HG02884 (cell line): Measurements from ENCODE around the gene COX6A1.
"Not testable (repeated sequence)": the region's sequence is repeated elsewhere in the genome, so short reads cannot be mapped to it uniquely, and the experiment has no call there.

Experiments
- ATAC-seq: cut with Tn5 transposase; IDR thresholded peaks from one replicate; pipeline ENCODE4 v1.9.1; 2021; ENCODE audit warnings: mild to moderate bottlenecking, moderate library complexity; ENCODE audit not compliant: unreplicated experiment

Gene COX6A1

DNA sequence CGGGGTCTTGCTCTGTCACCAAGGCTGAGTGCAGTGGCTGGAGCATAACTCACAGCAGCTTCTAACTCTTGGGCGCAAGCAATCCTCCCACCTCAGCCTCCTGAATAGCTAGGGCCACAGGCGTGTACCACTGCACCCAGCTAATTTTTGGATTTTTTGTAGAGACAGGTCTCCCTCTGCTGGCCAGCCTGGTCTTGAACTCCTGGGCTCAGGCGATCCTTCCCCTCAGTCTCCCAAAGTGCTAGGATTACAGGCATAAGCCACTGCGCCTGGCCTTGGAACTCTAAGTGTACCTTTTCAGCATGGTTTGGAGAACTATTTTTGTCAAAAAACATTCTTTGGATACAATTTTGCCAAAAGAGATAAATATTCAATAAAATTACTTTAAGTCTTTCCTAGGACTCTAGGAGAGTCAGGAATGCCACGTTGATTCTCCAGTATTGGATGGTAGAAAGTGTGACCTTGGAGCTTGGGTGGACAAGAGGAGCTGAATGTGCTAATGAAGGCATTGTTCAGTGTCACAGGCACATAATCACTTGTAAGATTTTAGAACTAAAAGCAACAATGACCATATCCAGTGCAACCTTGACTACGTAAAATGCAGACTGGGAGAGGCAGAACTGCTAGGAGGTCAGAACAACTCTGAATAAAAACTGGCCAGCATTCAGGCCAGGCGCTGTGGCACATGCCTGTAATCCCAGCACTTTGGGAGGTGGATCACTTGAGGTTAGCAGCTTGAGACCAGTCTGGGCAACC lies 28.8 kb downstream of the COX6A1 start:
- ATAC-seq, result no peak

GRCh38 chr12:120467439-120467838 lies 29.5 kb downstream of the COX6A1 start:
- ATAC-seq, result no peak

DNA sequence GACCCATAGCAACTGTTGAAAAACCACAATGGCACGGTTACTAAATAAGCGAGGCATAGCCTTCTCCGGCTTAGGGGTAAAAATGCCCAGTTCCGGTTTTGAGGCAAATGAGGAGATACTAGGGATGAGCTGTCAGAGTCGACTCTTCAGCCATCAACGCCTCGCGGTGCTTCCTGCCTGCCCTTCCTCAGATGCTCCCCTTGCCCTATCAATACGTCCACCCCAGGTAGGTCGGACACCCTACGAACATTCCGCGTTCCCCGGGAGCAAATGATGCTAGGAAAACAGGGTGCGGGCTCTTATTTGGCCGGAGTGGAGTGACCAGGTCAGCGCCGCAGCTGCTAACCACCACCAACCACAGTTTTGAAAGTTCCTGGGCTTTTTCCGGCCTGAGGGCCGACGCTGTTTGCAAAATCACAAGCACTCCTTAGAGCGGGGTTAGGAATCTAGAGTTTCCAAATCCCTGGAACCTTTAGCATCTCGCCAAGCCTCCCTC lies 30.5 kb downstream of the COX6A1 start:
- no peak for ATAC-seq

DNA sequence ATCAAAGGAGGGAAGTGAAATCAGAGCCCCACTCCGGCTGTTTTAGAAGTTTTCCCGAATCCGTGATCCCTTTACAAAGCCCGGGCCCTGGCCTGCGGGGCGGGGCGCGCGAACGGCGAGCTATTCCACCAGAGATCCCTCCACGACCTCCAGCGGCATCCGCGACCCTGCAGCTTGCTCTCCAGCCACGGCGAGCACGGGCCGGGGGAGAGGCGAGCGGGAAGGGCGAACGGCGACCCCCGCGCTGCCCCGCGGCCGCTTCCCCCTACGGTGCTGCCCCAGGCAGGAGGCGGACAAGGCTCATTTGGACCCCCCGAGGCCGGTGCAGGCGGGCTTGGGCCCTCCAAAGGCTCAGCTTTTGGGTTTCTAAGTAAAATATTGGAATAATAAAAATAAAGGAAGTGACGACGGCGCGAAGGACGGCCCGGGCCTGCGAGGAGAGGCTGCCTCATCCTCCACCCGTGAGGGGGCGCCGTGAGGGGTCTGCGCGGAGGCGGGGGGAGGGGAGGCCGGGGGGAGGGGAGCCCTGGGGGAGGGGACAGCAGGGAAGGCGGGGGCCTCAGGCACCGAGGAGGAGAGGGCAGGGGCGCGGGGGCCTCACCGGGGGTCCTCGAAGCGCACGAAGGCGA lies 31.0 kb downstream of the COX6A1 start:
- ATAC-seq, result peak; percentile 10

GRCh38 chr12:120469450-120470149 lies 31.7 kb downstream of the COX6A1 start, which contains the start of gene SRSF9:
Gene SRSF9, minus strand, starts transcription at chr12:120469748. Its CDS starts 139 bp downstream, at chr12:120469609.
- peak; percentile 86 for ATAC-seq

- peak; percentile 19 for ATAC-seq
Measured at GRCh38 chr12:120470150-120470784, 32.4 kb downstream of the COX6A1 start.

GRCh38 chr12:120472521-120472920 lies 34.6 kb downstream of the COX6A1 start:
- no peak for ATAC-seq

DNA sequence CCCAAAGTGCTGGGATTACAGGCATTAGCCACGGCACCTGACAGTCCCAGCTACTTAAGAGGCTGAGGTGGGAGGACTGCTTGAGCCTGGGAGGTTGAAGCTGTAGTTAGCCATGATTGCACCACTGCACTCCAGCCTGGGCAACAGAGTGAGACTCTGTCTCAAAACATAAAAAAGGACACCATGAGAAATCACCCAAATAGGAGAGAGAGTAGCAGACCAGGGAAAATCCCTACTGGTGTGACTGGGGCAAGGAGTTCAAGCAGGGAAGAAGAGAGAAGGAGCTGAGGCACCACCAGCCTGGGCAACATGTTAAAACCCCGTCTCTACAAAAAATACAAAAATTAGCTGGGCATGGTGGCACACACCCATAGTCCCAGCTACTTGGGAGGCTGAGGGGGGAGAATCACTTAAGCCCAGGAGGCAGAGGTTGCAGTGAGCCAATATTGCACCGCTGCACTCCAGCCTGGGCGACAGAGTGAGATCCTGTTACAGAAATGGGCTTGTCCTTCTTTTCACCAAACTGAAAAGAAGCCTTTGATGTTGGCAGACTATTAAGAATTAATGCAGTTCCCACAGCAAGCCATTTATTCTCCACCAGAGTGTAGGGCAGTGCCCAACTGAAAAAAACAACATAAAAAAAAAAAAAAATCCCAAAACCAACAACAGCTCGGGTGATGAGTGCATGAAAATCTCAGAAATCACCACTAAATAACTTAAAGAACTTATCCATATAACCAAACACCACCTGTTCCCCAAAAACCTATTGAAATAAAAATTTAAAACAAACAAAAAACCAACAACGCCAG lies 36.1 kb downstream of the COX6A1 start:
- no peak for ATAC-seq

DNA sequence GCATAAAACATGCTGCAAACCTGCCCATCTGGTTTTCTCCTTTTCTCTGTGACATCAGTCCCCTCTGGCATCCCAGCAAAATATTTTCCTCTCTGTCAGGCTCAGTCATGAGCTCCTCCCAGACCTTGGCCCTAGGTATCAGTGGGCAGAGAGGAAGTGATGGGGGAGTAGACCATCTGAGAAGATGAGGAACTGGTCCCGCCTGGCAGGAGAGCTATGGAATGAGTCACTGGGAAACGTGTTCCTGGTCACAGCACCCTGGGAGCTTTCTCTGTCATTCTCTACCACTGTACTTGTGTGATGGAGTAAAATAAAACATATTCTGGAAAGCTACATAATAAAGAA lies 36.7 kb downstream of the COX6A1 start:
- ATAC-seq, result no peak

DNA sequence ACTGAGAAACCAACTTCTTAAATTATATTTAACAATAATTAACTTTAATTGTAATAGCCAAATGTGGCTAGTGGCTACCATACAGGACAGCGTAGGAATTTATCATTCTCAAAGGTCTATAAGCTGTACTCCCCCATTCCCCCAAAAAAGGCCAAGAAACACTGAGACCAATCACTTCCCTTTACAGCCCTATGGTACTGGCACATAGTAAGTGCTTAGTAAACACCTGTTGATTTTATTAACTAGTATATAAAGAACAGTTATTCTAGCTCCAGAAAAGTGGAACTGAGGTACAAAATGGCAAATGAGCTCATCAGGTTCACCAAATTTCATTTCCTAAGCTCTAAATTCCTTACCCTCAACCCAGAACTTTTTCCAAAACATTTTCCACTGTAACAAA lies 37.7 kb downstream of the COX6A1 start:
- ATAC-seq, result no peak

DNA sequence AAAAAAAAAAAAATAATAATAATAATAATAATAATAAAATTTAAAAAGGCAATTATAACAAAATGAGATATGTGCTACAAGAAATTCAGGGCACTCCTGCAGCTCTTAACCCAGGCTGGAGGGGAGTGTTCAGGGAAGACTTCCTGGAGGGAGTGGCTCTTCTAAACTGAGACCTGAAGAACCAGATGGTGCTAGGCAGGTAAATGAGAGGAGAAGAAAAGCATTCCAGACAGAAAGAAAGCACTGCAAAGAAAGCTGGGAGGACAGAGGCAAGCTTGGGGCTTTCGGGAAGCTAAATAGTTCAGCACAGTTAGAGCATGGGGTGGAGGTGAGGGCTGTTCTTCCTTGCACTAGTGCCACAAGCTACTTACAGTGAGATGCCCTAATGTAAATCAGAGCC lies 41.5 kb downstream of the COX6A1 start:
- ATAC-seq, result no peak

GRCh38 chr12:120480211-120480610 lies 42.3 kb downstream of the COX6A1 start:
- ATAC-seq, result no peak

GRCh38 chr12:120481022-120481767 lies 43.3 kb downstream of the COX6A1 start:
- ATAC-seq, result no peak

- no peak for ATAC-seq
Measured at GRCh38 chr12:120483621-120484020, 45.7 kb downstream of the COX6A1 start.

DNA sequence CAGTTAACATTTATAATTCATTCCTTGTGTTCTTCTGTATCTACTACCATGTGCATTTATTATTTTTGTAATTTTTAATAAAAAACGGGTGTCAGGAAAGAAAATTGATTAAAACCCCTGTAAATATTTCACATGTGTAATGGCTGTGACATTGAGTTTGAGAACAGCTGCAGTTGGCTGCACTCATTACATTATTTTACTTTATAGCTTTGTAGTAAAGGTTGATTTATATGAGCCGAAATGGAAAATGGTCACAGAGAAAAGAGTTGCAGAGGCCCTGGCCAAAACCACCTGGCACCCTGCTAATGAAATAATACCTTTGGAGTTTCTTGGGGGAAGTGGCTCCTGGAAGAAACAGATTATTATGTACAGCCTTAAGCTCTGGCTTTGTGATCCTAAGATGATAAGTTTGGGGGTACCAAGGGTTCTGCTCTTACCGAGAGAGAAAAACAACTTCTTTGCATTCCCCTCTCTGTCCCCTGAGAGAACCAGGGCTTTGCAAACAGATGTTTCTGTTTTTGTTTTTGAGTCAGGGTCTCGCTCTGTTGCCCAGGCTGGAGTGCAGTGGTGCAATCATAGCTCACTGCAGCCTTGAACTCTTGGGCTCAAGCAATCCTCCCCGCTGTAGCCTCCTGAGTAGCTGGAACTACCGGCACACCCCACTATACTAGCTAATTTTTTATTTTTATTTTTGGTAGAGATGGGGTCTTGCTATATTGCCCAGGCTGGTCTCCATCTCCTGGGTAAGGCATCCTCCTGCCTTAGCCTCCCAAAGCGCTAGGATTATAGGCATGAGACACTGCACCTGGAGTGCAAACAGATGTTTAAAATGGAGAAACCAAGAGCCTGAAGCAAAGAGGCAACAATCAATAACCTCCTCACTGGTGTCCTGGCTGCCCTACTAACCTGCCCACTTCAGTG lies 48.3 kb downstream of the COX6A1 start:
- no peak for ATAC-seq

DNA sequence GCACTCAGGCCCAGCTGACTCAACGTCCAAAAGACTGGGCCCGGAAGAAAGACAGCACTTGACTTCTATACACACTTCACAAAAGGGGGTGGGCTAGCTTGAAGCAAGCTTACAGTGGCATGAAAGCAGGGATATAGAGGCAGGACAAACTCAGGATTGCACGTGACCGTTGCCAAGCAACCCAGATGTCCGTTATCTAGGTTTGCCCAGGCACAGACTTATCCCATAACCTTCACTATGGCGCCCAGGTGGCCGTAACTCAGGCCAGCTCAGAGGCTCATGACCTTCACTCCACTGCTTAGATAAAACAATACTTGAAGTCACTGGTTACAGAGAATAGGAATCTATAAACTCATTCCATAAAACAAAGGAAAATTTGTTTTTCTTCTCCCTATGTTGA lies 49.6 kb downstream of the COX6A1 start:
- not testable (repeated sequence) for ATAC-seq

GRCh38 chr12:120488057-120488640 lies 50.2 kb downstream of the COX6A1 start:
- no peak for ATAC-seq

DNA sequence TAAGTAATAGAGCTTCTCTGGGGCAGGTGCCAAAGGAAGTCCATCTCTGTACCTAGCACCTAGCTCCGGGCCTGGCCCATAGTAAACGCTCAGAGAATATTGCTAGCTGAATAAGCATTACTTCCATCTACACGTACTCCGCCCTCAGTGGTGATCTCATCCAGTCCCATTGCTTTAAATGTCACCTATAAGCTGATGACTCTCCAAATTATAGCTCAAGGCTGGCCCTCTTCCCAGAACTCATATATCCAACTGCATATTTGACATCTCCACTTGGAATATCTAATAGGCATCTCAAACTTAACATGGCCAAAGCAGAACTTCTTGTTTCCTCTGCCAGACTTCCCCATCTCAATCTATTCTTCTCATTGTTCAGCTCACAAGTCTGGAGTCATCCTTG lies 51.1 kb downstream of the COX6A1 start:
- ATAC-seq, result no peak
